NB4 (cell line): ENCODE results near the gene EPHA1.

ENCODE experiments used
- MAX ChIP-seq: IDR thresholded peaks from 2 replicates; pipeline ENCODE4 v1.6.1; 2011; ENCODE audit warnings: low read depth, low read length
- POLR2A ChIP-seq: IDR thresholded peaks from 2 replicates; pipeline ENCODE4 v1.6.1; 2011; ENCODE audit warnings: mild to moderate bottlenecking; ENCODE audit not compliant: insufficient read length; ENCODE audit errors: extremely low read depth
- TF ChIP-seq, protein P1 (sequence below): IDR thresholded peaks from one replicate; pipeline ENCODE4 v1.5.1; 2012; ENCODE audit warnings: low read depth, low read length

GRCh38 chr7:143388491-143389101 is 20.1 kb downstream of the EPHA1 start:
- TF ChIP-seq, protein P1, sequence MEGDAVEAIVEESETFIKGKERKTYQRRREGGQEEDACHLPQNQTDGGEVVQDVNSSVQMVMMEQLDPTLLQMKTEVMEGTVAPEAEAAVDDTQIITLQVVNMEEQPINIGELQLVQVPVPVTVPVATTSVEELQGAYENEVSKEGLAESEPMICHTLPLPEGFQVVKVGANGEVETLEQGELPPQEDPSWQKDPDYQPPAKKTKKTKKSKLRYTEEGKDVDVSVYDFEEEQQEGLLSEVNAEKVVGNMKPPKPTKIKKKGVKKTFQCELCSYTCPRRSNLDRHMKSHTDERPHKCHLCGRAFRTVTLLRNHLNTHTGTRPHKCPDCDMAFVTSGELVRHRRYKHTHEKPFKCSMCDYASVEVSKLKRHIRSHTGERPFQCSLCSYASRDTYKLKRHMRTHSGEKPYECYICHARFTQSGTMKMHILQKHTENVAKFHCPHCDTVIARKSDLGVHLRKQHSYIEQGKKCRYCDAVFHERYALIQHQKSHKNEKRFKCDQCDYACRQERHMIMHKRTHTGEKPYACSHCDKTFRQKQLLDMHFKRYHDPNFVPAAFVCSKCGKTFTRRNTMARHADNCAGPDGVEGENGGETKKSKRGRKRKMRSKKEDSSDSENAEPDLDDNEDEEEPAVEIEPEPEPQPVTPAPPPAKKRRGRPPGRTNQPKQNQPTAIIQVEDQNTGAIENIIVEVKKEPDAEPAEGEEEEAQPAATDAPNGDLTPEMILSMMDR, result no peak
- TF ChIP-seq POLR2A, result no peak
- no peak for TF ChIP-seq MAX
